Duodenal mucosa (tissue), 2 donors: ENCODE data around the gene PAPPA2.

ENCODE experiments used
- H3K27ac ChIP-seq: one replicate; pipeline ENCODE4 v1.7.0; 2013; ENCODE audit warnings: low read depth, low read length
- H3K27me3 ChIP-seq, 2 donors: one replicate each; pipeline ENCODE4 v1.7.0; 2013; ENCODE audit warnings: low read length in 2 of 2, control low read depth in 1 of 2; ENCODE audit not compliant: insufficient read depth in 2 of 2, control insufficient read depth in 1 of 2
- H3K36me3 ChIP-seq, 2 donors: one replicate each; pipeline ENCODE4 v1.7.0; 2013; ENCODE audit warnings: low read length in 2 of 2, control low read depth in 1 of 2; ENCODE audit not compliant: insufficient read depth in 2 of 2, control insufficient read depth in 1 of 2
- H3K4me1 ChIP-seq, 2 donors: one replicate each; pipeline ENCODE4 v1.7.0; 2013; ENCODE audit warnings: low read length in 2 of 2, control low read depth in 1 of 2; ENCODE audit not compliant: insufficient read depth in 2 of 2, control insufficient read depth in 1 of 2
- H3K4me3 ChIP-seq, 2 donors: one replicate each; pipeline ENCODE4 v1.7.0; 2013; ENCODE audit warnings: low read length in 2 of 2, low read depth in 1 of 2
- H3K9ac ChIP-seq, 2 donors: one replicate each; pipeline ENCODE4 v1.7.0; 2013; ENCODE audit warnings: low read length in 2 of 2, low read depth in 1 of 2
- H3K9me3 ChIP-seq, 2 donors: one replicate each; pipeline ENCODE4 v1.7.0; 2013; ENCODE audit warnings: low read length in 2 of 2, control low read depth in 1 of 2; ENCODE audit not compliant: control insufficient read depth in 1 of 2

Gene PAPPA2

GRCh38 chr1:176691251-176692228 is 228.6 kb downstream of the PAPPA2 start:
- Histone ChIP-seq H3K36me3 (no peaks in the 10 kb centered on the region), H3K27ac (no peak overlapping the region), H3K9ac (no peak overlapping the region), H3K27me3 (no peaks in the 10 kb centered on the region), H3K4me3 (no peak overlapping the region), H3K4me1 (no peaks in the 10 kb centered on the region), H3K9me3 (no peaks in the 10 kb centered on the region)

GRCh38 chr1:176692431-176692830 is 229.5 kb downstream of the PAPPA2 start:
- Histone ChIP-seq H3K9ac (no peak overlapping the region), H3K27me3 (no peaks in the 10 kb centered on the region), H3K27ac (no peak overlapping the region), H3K9me3 (no peaks in the 10 kb centered on the region), H3K36me3 (no peaks in the 10 kb centered on the region), H3K4me3 (no peak overlapping the region), H3K4me1 (no peaks in the 10 kb centered on the region)

- no peak overlapping the region for H3K27ac ChIP-seq
- H3K9ac ChIP-seq = no peak overlapping the region
These were observed 230.2 kb downstream of the PAPPA2 start for GRCh38 chr1:176692988-176693696.

GRCh38 chr1:176693697-176694329 is 230.8 kb downstream of the PAPPA2 start:
- H3K9ac ChIP-seq = no peak overlapping the region
- H3K4me3 ChIP-seq = no peak overlapping the region
- no peaks in the 10 kb centered on the region for H3K27me3 ChIP-seq
- no peaks in the 10 kb centered on the region for H3K9me3 ChIP-seq
- H3K36me3 ChIP-seq = no peaks in the 10 kb centered on the region
- no peak overlapping the region for H3K27ac ChIP-seq
- H3K4me1 ChIP-seq = no peaks in the 10 kb centered on the region

More at GRCh38 chr1:176692988-176693696, 230.2 kb downstream of the PAPPA2 start:
- no peaks in the 10 kb centered on the region for H3K27me3 ChIP-seq
- no peaks in the 10 kb centered on the region for H3K36me3 ChIP-seq
- H3K4me3 ChIP-seq = no peak overlapping the region
- no peaks in the 10 kb centered on the region for H3K9me3 ChIP-seq
- no peaks in the 10 kb centered on the region for H3K4me1 ChIP-seq

GRCh38 chr1:176694713-176695112 is 231.7 kb downstream of the PAPPA2 start:
- Histone ChIP-seq H3K4me3 (no peak overlapping the region), H3K27me3 (no peaks in the 10 kb centered on the region), H3K4me1 (no peaks in the 10 kb centered on the region), H3K9me3 (no peaks in the 10 kb centered on the region), H3K9ac (no peak overlapping the region), H3K27ac (no peak overlapping the region), H3K36me3 (no peaks in the 10 kb centered on the region)

- Histone ChIP-seq H3K9ac (no peak overlapping the region), H3K27ac (no peak overlapping the region), H3K4me3 (no peak overlapping the region), H3K27me3 (no peaks in the 10 kb centered on the region), H3K4me1 (no peaks in the 10 kb centered on the region), H3K9me3 (no peaks in the 10 kb centered on the region), H3K36me3 (no peaks in the 10 kb centered on the region)
These were observed 233.1 kb downstream of the PAPPA2 start for GRCh38 chr1:176696109-176696508.

- H3K9ac ChIP-seq = no peak overlapping the region
- H3K36me3 ChIP-seq = no peaks in the 10 kb centered on the region
- H3K4me3 ChIP-seq = no peak overlapping the region
- H3K27me3 ChIP-seq = no peaks in the 10 kb centered on the region
- no peaks in the 10 kb centered on the region for H3K4me1 ChIP-seq
- no peak overlapping the region for H3K27ac ChIP-seq
- H3K9me3 ChIP-seq = no peaks in the 10 kb centered on the region
These were observed 233.7 kb downstream of the PAPPA2 start for GRCh38 chr1:176696689-176697088.

GRCh38 chr1:176699821-176700220 is 236.8 kb downstream of the PAPPA2 start:
- Histone ChIP-seq H3K4me1 (no peaks in the 10 kb centered on the region), H3K27me3 (no peaks in the 10 kb centered on the region), H3K36me3 (no peaks in the 10 kb centered on the region), H3K9me3 (no peaks in the 10 kb centered on the region), H3K9ac (no peak overlapping the region), H3K27ac (no peak overlapping the region), H3K4me3 (no peak overlapping the region)

GRCh38 chr1:176701151-176701866 is 238.3 kb downstream of the PAPPA2 start:
- Histone ChIP-seq H3K27me3 (no peaks in the 10 kb centered on the region), H3K27ac (no peak overlapping the region), H3K4me3 (no peak overlapping the region), H3K4me1 (no peaks in the 10 kb centered on the region), H3K9ac (no peak overlapping the region), H3K9me3 (no peaks in the 10 kb centered on the region), H3K36me3 (no peaks in the 10 kb centered on the region)
